ENCODE data around the gene TEX13C.

DNA sequence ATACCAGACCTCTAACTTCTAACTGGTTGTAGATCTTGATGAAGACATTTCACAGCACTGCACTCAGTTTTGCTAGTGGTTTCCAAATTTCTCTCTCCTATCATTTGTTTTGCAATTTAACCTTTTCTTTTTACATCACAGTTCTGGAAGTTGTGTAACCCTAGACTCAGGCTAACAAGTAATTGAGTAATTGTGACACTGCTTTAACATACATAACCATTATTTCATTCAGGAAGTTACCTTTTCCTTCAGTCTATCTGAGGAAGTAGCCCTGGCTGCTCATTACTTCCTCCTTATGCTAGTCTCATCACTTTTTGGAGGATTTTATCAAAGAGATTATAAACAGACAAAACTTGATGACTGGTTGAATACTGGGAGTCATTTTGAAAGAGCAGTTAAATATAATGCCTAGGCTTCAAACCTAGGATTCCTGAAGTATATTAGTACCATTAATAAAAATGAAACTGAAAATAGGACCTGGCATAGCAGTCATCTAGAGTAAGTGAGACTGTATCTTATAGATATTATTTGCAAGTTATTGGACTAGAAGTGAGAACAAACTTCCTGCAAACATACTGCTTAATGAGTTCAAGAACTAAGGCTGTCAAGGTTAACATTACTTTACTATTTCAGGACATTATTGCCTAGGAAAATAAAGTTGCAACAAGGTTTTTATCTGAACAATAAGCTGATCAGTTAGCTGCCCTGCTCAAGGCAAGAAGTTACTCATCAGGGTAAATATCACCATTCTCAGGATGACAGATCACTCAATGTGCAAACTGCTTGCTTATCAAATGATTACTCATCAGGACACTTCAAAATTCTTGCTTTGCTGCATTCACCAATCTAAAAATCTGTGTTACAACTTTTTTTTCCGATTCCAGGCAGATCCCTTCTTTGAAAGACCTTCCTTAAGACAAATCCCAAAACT lies 25.6 kb upstream of the TEX13C start:
- TF ChIP-seq, protein P1, sequence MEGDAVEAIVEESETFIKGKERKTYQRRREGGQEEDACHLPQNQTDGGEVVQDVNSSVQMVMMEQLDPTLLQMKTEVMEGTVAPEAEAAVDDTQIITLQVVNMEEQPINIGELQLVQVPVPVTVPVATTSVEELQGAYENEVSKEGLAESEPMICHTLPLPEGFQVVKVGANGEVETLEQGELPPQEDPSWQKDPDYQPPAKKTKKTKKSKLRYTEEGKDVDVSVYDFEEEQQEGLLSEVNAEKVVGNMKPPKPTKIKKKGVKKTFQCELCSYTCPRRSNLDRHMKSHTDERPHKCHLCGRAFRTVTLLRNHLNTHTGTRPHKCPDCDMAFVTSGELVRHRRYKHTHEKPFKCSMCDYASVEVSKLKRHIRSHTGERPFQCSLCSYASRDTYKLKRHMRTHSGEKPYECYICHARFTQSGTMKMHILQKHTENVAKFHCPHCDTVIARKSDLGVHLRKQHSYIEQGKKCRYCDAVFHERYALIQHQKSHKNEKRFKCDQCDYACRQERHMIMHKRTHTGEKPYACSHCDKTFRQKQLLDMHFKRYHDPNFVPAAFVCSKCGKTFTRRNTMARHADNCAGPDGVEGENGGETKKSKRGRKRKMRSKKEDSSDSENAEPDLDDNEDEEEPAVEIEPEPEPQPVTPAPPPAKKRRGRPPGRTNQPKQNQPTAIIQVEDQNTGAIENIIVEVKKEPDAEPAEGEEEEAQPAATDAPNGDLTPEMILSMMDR (IDR thresholded peaks at IDR 0.05; ENCODE audit: low read depth, low read length) = no peak
- no peak for TF ChIP-seq EZH2phosphoT487 (IDR thresholded peaks at IDR 0.05; ENCODE audit: low read depth)
